ENCODE data around the gene POP4. TPM values are rescaled to one million over a fixed set of nuclear protein-coding genes. Genes with fewer than 3 reads are reported as not detected.

The POP4 gene
- total and polyA plus RNA-seq, 2 of the 4 experiments (the other 2 are of a cell fraction), result 65.1 to 87.2 TPM

DNA sequence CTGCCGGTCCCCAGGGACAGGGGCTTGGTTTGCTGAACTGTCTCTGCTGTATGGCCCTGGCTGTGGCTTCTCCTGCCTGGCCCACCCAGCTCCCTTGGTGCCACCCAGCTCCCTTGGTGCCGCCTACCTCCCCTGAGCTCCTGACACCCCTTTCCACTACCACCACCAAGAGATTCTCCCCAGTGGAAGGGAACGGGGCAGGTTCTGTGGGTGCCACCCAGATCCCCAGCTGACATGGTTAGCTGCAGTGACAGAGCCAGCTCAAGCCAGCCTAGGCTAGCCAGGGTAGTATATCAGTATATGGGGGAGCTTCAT lies 28.5 kb upstream of the POP4 start:
- Histone ChIP-seq H2AFZ (replicated peaks; ENCODE audit: low read length, poor library complexity) (no peak overlapping the region), H2BK5ac (ENCODE audit: low read depth, low read length, poor library complexity, severe bottlenecking) (no peak overlapping the region), H3K27me3 (ENCODE audit: control insufficient read depth, insufficient read depth, low read length) (peaks cover 6% of the 10 kb centered on the region; the same call in 1 of the 2 replicates), H3K79me1 (ENCODE audit: low read depth in 1 of 2, low read length in 2 of 2) (no peaks in the 10 kb centered on the region), H4K8ac (ENCODE audit: low read depth in 2 of 2, low read length in 2 of 2) (no peak overlapping the region), H3K9me1 (ENCODE audit: insufficient read depth, low read length) (no peaks in the 10 kb centered on the region), H3K56ac (ENCODE audit: extremely low read depth, insufficient read depth, low read length) (no peak overlapping the region), H3K18ac (ENCODE audit: low read depth, low read length) (no peak overlapping the region), H2BK15ac (ENCODE audit: low read depth, low read length) (no peak overlapping the region), H3K4me2 (ENCODE audit: low read depth, low read length) (no peak overlapping the region), H2BK120ac (ENCODE audit: low read depth, low read length) (no peak overlapping the region), H2AK5ac (ENCODE audit: low read depth, low read length) (no peak overlapping the region), H3K14ac (replicated peaks; ENCODE audit: low read depth, low read length) (no peak overlapping the region), H4K20me1 (ENCODE audit: insufficient read depth, low read length) (no peaks in the 10 kb centered on the region), H2AK9ac (replicated peaks; ENCODE audit: low read depth, low read length, poor library complexity) (no peak overlapping the region), H3K23ac (ENCODE audit: low read depth, low read length) (no peak overlapping the region), H4K5ac (ENCODE audit: low read depth, low read length) (no peak overlapping the region), H3K4me3 (ENCODE audit: insufficient read depth, low read depth, low read length) (no peak overlapping the region), H3K9me3 (ENCODE audit: control insufficient read depth, insufficient read depth, low read length) (no peaks in the 10 kb centered on the region), H3K36me3 (ENCODE audit: control insufficient read depth, insufficient read depth, low read length) (no peaks in the 10 kb centered on the region), H3K4me1 (ENCODE audit: control insufficient read depth, insufficient read depth, low read length) (no peaks in the 10 kb centered on the region), H2BK20ac (ENCODE audit: low read depth, low read length) (no peak overlapping the region), H3K4ac (ENCODE audit: low read depth, low read length) (no peak overlapping the region), H4K91ac (ENCODE audit: insufficient read depth, low read depth, low read length) (no peak overlapping the region), H3K9ac (ENCODE audit: low read depth, low read length) (no peak overlapping the region), H3K27ac (ENCODE audit: insufficient read depth, low read length) (no peak overlapping the region)
- DNase-seq (no peak), ATAC-seq (ENCODE audit: low read depth) (no peak)
- in situ Hi-C loops (cut with MboI; ENCODE audit: low sequenced_read_pairs), result no loop called here
- dilution Hi-C loops (cut with HindIII; ENCODE audit: low sequenced_read_pairs, unreplicated experiment), result no loop called here
- BruUV-seq (replicated peaks), result no TSS peak
- TF ChIP-seq RCOR1 (IDR thresholded peaks at IDR 0.05; ENCODE audit: insufficient replicate concordance, low read length) (no peak), RFX5 (IDR thresholded peaks at IDR 0.05; ENCODE audit: low read depth, low read length) (no peak), SMC3 (IDR thresholded peaks at IDR 0.05; ENCODE audit: low read depth, low read length) (no peak), MXI1 (IDR thresholded peaks at IDR 0.05; ENCODE audit: borderline replicate concordance, low read depth, low read length) (no peak), ELK1 (IDR thresholded peaks at IDR 0.05; ENCODE audit: borderline replicate concordance, low read depth, low read length) (no peak), MAFK (IDR thresholded peaks at IDR 0.05; ENCODE audit: low read depth, low read length) (no peak), POLR2A (IDR thresholded peaks at IDR 0.05; ENCODE audit: low read depth, low read length) (no peak), RAD21 (IDR thresholded peaks at IDR 0.05; ENCODE audit: low read length) (no peak), CHD1 (IDR thresholded peaks at IDR 0.05; ENCODE audit: low read depth, low read length) (no peak), MAZ (IDR thresholded peaks at IDR 0.05; ENCODE audit: borderline replicate concordance, low read depth, low read length) (no peak), BHLHE40 (IDR thresholded peaks at IDR 0.05; ENCODE audit: low read depth, low read length) (no peak), FOS (IDR thresholded peaks at IDR 0.05; ENCODE audit: low read depth, low read length) (no peak)
- TF ChIP-seq, protein P1, sequence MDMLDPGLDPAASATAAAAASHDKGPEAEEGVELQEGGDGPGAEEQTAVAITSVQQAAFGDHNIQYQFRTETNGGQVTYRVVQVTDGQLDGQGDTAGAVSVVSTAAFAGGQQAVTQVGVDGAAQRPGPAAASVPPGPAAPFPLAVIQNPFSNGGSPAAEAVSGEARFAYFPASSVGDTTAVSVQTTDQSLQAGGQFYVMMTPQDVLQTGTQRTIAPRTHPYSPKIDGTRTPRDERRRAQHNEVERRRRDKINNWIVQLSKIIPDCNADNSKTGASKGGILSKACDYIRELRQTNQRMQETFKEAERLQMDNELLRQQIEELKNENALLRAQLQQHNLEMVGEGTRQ (IDR thresholded peaks at IDR 0.05; ENCODE audit: low read depth, low read length), result no peak
- 57% methylated on average over 1 of the region's 3 CpGs; no CpG with 5 or more reads in 1 of the 2 experiments for WGBS, 2 experiments (ENCODE audit: extremely low coverage in 2 of 2, insufficient read length in 1 of 2)
- POLR2A ChIA-PET (ENCODE audit: unreplicated experiment), result no interaction called here
- CTCF ChIA-PET, result interaction anchor here (0.7 kb wide), 1 partner anchor 522 kb away, joined by 3 read pairs; no protein-coding TSS in a partner anchor
- intact Hi-C loops (cut with micrococcal nuclease), result no loop called here
